Measurements from ENCODE around the gene LGSN. TPM values are rescaled to one million over a fixed set of nuclear protein-coding genes. Genes with fewer than 3 reads are reported as not detected.
"Not testable (repeated sequence)": the region's sequence is repeated elsewhere in the genome, so short reads cannot be mapped to it uniquely, and the experiment has no call there.

Gene LGSN
- total RNA-seq, 1 donor from 2014 or later = 0.07 TPM

- intact Hi-C loops (cut with micrococcal nuclease) = no loop called here
Measured at GRCh38 chr6:63245420-63245819, 74.4 kb downstream of the LGSN start.

GRCh38 chr6:63236398-63236817, 83.4 kb downstream of the LGSN start:
- intact Hi-C loops (cut with micrococcal nuclease) = no loop called here

GRCh38 chr6:63230511-63230910, 89.3 kb downstream of the LGSN start:
- intact Hi-C loops (cut with micrococcal nuclease) = not testable (repeated sequence)

GRCh38 chr6:63230027-63230426, 89.8 kb downstream of the LGSN start:
- intact Hi-C loops (cut with micrococcal nuclease) = not testable (repeated sequence)

GRCh38 chr6:63227928-63228894, 91.6 kb downstream of the LGSN start:
- intact Hi-C loops (cut with micrococcal nuclease) = not testable (repeated sequence)

GRCh38 chr6:63225987-63226386, 93.8 kb downstream of the LGSN start:
- intact Hi-C loops (cut with micrococcal nuclease) = not testable (repeated sequence)

Other genes starting within 250 kb of the LGSN start
- 1.9 and 3.1 TPM in 2 replicates for gene FKBP1C, start 108.5 kb downstream of the LGSN start, total RNA-seq

Measured in T-helper 2 cell treated with Interferon-gamma antibody and Interleukin-4, amounts not matched to agents 100 ng/mL and 5 ng/mL, for 36 hours (primary cell).